K562 (cell line): ENCODE results near the gene ADAM15. TPM values are rescaled to one million over a fixed set of nuclear protein-coding genes. Genes with fewer than 3 reads are reported as not detected.

Source experiments
- ARHGAP35 ChIP-seq: fragments of 450-650 bp; IDR thresholded peaks from 2 replicates; pipeline ENCODE4 v1.6.1; 2018; ENCODE audit not compliant: partially characterized antibody
- CHD4 ChIP-seq: fragments of 200-600 bp; sonication (generic); IDR thresholded peaks from 3 replicates; pipeline ENCODE4 v1.6.1; 2012; ENCODE audit warnings: low read depth, mild to moderate bottlenecking, mixed read lengths, low read length, inconsistent platforms; ENCODE audit not compliant: insufficient read depth, insufficient replicate concordance, poor library complexity, severe bottlenecking
- MXI1 ChIP-seq: IDR thresholded peaks from 2 replicates; pipeline ENCODE4 v1.6.1; 2011; ENCODE audit warnings: low read depth, mild to moderate bottlenecking, improper control_type of control experiment, low read length
- PPARD ChIP-seq: fragments of 250-450 bp; sonication (Bioruptor Pico); IDR thresholded peaks from 2 replicates; pipeline ENCODE4 v1.8.0; 2022; ENCODE audit warnings: inconsistent platforms, mild to moderate bottlenecking, moderate library complexity
- RFX1 ChIP-seq: fragments of 450-650 bp; IDR thresholded peaks from 2 replicates; pipeline ENCODE4 v1.6.1; 2016; ENCODE audit warnings: mild to moderate bottlenecking, moderate library complexity
- RNF2 ChIP-seq: sonication (generic); IDR thresholded peaks from 2 replicates; pipeline ENCODE4 v1.6.1; 2016
- SAFB2 ChIP-seq: fragments of 200-400 bp; formaldehyde crosslinking; IDR thresholded peaks from 2 replicates; pipeline ENCODE4 v1.6.1; 2018; ENCODE audit warnings: borderline replicate concordance, low read length, low read depth, moderate library complexity; ENCODE audit not compliant: severe bottlenecking
- SRSF9 ChIP-seq: fragments of 200-400 bp; formaldehyde crosslinking; IDR thresholded peaks from 2 replicates; pipeline ENCODE4 v1.6.1; 2017; ENCODE audit warnings: low read depth, low read length, borderline replicate concordance
- TCF7L2 ChIP-seq: fragments of 150-350 bp; IDR thresholded peaks from 2 replicates; pipeline ENCODE4 v1.6.1; 2016; ENCODE audit warnings: low read depth, mild to moderate bottlenecking, low read length, moderate library complexity
- TGIF2 ChIP-seq: sonication (generic); formaldehyde crosslinking; IDR thresholded peaks from 2 replicates; pipeline ENCODE4 v1.8.1; 2022; ENCODE audit warnings: mild to moderate bottlenecking, missing genetic modification reagents, moderate library complexity
- ZBED1 ChIP-seq: IDR thresholded peaks from 2 replicates; pipeline ENCODE4 v1.6.1; 2014
- ZC3H11A ChIP-seq: IDR thresholded peaks from 2 replicates; pipeline ENCODE4 v1.6.1; 2012; ENCODE audit warnings: low read depth, low read length, improper control_type of control experiment
- ZNF253 ChIP-seq: fragments of 250-450 bp; sonication (Bioruptor Pico); conservative IDR thresholded peaks from 2 replicates; pipeline ENCODE4 v1.6.1; 2021; ENCODE audit warnings: mild to moderate bottlenecking
- polyA plus RNA-seq, 8 experiments: library from polyadenylated mRNA; depleted of rRNA in 4 of 8; stranded (reverse) in 5 of 8; unstranded in 3 of 8; fragments of >200 nt; fragmentation: Nextera tagmentation in 2 of 8; fragmentation: Illumina TruSeq in 1 of 8; extraction: Ambion mirVana in 2 of 8; extraction: Trizol in 1 of 8; gene quantifications; 2 replicates each; pipeline versions ENCODE4 v1.2.1 to v1.2.3, GENCODE V29; 2011 to 2014; ENCODE audit warnings: inconsistent platforms in 1 of 8, missing spikeins in 1 of 8
- total RNA-seq, 7 experiments: library from RNA; depleted of rRNA in 6 of 7; stranded (reverse); fragments of >200 nt in 6 of 7; fragmentation: Illumina TruSeq in 2 of 7; extraction: Trizol in 2 of 7; gene quantifications; 2 replicates each; pipeline versions ENCODE4 v1.2.1 to v1.2.3, GENCODE V29; 2011 to 2021; ENCODE audit warnings: low replicate concordance in 1 of 7
- TF ChIP-seq, protein P1 (sequence below): fragments of 250-450 bp; sonication (Bioruptor Pico); IDR thresholded peaks from 2 replicates; pipeline ENCODE4 v1.5.0; 2021; ENCODE audit warnings: mild to moderate bottlenecking, borderline replicate concordance
- TF ChIP-seq, protein P2 (sequence below): fragments of 450-650 bp; formaldehyde crosslinking; IDR thresholded peaks from 2 replicates; pipeline ENCODE4 v1.4.0; 2022; ENCODE audit warnings: missing genetic modification characterization
- TF ChIP-seq, protein P3 (sequence below): fragments of 450-650 bp; IDR thresholded peaks from 2 replicates; pipeline ENCODE4 v1.6.1; 2017; ENCODE audit warnings: mild to moderate bottlenecking, moderate library complexity
- TF ChIP-seq, protein P4 (sequence below): fragments of 250-450 bp; sonication (Bioruptor Pico); IDR thresholded peaks from 2 replicates; pipeline ENCODE4 v1.4.0; 2020

ADAM15 gene
- total and polyA plus RNA-seq, 9 of the 15 experiments (the other 6 are each of a cell fraction or from before 2014, with no cell fraction given) = 0.69 to 72.3 (median 32.8) TPM

DNA sequence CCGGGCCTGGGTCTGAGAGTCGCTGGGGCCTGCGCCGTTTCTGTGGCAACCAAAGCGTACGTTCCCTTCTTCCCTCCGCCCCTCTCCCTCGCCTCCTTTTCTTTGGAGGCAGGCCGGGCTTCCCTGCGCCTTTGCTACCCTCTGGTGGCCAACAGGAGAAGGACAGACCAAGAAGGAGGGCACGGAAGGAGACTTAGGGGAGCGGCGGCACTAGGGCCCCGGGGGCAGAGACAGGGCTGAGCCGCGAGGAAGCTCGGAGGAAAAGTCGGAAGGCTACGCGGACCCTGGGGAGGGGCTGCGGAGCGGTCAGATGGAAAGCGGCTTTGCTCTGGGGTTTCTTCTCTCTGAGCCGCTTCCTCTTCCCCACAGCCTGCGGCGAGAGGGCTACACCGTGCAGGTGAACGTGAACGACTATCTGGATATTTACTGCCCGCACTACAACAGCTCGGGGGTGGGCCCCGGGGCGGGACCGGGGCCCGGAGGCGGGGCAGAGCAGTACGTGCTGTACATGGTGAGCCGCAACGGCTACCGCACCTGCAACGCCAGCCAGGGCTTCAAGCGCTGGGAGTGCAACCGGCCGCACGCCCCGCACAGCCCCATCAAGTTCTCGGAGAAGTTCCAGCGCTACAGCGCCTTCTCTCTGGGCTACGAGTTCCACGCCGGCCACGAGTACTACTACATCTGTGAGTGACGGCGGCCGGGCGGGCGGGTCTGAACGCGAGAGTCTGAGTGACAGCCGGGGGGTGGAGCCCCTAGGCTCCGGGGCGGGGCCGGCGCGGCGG, 33.8 kb downstream of the ADAM15 start (continued):
- TF ChIP-seq, protein P1, sequence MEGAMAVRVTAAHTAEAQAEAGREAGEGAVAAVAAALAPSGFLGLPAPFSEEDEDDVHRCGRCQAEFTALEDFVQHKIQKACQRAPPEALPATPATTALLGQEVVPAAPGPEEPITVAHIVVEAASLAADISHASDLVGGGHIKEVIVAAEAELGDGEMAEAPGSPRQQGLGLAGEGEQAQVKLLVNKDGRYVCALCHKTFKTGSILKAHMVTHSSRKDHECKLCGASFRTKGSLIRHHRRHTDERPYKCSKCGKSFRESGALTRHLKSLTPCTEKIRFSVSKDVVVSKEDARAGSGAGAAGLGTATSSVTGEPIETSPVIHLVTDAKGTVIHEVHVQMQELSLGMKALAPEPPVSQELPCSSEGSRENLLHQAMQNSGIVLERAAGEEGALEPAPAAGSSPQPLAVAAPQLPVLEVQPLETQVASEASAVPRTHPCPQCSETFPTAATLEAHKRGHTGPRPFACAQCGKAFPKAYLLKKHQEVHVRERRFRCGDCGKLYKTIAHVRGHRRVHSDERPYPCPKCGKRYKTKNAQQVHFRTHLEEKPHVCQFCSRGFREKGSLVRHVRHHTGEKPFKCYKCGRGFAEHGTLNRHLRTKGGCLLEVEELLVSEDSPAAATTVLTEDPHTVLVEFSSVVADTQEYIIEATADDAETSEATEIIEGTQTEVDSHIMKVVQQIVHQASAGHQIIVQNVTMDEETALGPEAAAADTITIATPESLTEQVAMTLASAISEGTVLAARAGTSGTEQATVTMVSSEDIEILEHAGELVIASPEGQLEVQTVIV (CRISPR knock-in tag) = no peak
- TF ChIP-seq PPARD (CRISPR knock-in tag) = no peak
- no peak; the same call in 1 of the 2 replicates for TF ChIP-seq MXI1
- peak; percentile 88 for TF ChIP-seq RFX1
- no peak for TF ChIP-seq CHD4
- TF ChIP-seq ARHGAP35 = no peak
- no peak for TF ChIP-seq SAFB2
- TF ChIP-seq, protein P2, sequence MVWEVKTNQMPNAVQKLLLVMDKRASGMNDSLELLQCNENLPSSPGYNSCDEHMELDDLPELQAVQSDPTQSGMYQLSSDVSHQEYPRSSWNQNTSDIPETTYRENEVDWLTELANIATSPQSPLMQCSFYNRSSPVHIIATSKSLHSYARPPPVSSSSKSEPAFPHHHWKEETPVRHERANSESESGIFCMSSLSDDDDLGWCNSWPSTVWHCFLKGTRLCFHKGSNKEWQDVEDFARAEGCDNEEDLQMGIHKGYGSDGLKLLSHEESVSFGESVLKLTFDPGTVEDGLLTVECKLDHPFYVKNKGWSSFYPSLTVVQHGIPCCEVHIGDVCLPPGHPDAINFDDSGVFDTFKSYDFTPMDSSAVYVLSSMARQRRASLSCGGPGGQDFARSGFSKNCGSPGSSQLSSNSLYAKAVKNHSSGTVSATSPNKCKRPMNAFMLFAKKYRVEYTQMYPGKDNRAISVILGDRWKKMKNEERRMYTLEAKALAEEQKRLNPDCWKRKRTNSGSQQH (CRISPR knock-in tag) = no peak
- TF ChIP-seq ZNF253 (CRISPR knock-in tag) = no peak
- TF ChIP-seq, protein P3, sequence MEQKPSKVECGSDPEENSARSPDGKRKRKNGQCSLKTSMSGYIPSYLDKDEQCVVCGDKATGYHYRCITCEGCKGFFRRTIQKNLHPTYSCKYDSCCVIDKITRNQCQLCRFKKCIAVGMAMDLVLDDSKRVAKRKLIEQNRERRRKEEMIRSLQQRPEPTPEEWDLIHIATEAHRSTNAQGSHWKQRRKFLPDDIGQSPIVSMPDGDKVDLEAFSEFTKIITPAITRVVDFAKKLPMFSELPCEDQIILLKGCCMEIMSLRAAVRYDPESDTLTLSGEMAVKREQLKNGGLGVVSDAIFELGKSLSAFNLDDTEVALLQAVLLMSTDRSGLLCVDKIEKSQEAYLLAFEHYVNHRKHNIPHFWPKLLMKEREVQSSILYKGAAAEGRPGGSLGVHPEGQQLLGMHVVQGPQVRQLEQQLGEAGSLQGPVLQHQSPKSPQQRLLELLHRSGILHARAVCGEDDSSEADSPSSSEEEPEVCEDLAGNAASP = no peak
- no peak for TF ChIP-seq ZBED1
- TF ChIP-seq TGIF2 = no peak
- peak; percentile 71 for TF ChIP-seq RNF2
- TF ChIP-seq, protein P4, sequence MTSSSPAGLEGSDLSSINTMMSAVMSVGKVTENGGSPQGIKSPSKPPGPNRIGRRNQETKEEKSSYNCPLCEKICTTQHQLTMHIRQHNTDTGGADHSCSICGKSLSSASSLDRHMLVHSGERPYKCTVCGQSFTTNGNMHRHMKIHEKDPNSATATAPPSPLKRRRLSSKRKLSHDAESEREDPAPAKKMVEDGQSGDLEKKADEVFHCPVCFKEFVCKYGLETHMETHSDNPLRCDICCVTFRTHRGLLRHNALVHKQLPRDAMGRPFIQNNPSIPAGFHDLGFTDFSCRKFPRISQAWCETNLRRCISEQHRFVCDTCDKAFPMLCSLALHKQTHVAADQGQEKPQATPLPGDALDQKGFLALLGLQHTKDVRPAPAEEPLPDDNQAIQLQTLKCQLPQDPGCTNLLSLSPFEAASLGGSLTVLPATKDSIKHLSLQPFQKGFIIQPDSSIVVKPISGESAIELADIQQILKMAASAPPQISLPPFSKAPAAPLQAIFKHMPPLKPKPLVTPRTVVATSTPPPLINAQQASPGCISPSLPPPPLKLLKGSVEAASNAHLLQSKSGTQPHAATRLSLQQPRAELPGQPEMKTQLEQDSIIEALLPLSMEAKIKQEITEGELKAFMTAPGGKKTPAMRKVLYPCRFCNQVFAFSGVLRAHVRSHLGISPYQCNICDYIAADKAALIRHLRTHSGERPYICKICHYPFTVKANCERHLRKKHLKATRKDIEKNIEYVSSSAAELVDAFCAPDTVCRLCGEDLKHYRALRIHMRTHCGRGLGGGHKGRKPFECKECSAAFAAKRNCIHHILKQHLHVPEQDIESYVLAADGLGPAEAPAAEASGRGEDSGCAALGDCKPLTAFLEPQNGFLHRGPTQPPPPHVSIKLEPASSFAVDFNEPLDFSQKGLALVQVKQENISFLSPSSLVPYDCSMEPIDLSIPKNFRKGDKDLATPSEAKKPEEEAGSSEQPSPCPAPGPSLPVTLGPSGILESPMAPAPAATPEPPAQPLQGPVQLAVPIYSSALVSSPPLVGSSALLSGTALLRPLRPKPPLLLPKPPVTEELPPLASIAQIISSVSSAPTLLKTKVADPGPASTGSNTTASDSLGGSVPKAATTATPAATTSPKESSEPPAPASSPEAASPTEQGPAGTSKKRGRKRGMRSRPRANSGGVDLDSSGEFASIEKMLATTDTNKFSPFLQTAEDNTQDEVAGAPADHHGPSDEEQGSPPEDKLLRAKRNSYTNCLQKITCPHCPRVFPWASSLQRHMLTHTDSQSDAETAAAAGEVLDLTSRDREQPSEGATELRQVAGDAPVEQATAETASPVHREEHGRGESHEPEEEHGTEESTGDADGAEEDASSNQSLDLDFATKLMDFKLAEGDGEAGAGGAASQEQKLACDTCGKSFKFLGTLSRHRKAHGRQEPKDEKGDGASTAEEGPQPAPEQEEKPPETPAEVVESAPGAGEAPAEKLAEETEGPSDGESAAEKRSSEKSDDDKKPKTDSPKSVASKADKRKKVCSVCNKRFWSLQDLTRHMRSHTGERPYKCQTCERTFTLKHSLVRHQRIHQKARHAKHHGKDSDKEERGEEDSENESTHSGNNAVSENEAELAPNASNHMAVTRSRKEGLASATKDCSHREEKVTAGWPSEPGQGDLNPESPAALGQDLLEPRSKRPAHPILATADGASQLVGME (CRISPR knock-in tag) = no peak
- TF ChIP-seq TCF7L2 = no peak
- TF ChIP-seq SRSF9 = no peak
- 0 out of 2 replicates have a peak, but pooled peaks have one; percentile 60 for TF ChIP-seq ZC3H11A
